ENCODE measurements around the gene TAS2R14. TPM values are rescaled to one million over a fixed set of nuclear protein-coding genes. Genes with fewer than 3 reads are reported as not detected.

TAS2R14 gene
- total RNA-seq, 1 donor from 2014 or later: 2.0 TPM

- no peaks in the 10 kb centered on the region for H3K4me1 ChIP-seq (ENCODE audit: insufficient read depth, low read length)
- FAIRE-seq: no peak
- H4K20me1 ChIP-seq (ENCODE audit: insufficient read depth, low read length): no peaks in the 10 kb centered on the region
- no peaks in the 10 kb centered on the region for H3K9me3 Mint-ChIP-seq (ENCODE audit: unreplicated experiment)
- no peak overlapping the region for H3K27ac Mint-ChIP-seq (ENCODE audit: unreplicated experiment)
- H3K4me3 Mint-ChIP-seq (ENCODE audit: unreplicated experiment): no peak overlapping the region
- H3K36me3 ChIP-seq (ENCODE audit: insufficient read depth, low read length): no peaks in the 10 kb centered on the region
- no peak overlapping the region for H2AFZ ChIP-seq (ENCODE audit: low read depth, low read length)
- H3K27me3 Mint-ChIP-seq (ENCODE audit: low read depth, unreplicated experiment): no peaks in the 10 kb centered on the region
- H3K27me3 ChIP-seq (ENCODE audit: insufficient read depth, low read length): no peaks in the 10 kb centered on the region
- no peak overlapping the region for H3K9ac ChIP-seq (ENCODE audit: low read length)
- H3K4me1 Mint-ChIP-seq (ENCODE audit: low read depth, unreplicated experiment): no peaks in the 10 kb centered on the region
- no peaks in the 10 kb centered on the region for H3K36me3 Mint-ChIP-seq (ENCODE audit: low read depth, unreplicated experiment)
- no peak for DNase-seq (ENCODE audit: low read depth)
- H3K4me2 ChIP-seq (ENCODE audit: low read length): no peak overlapping the region
- no peak for TF ChIP-seq CTCF (IDR thresholded peaks at IDR 0.05; ENCODE audit: insufficient read depth, low read depth, low read length)
- TF ChIP-seq EZH2 (IDR thresholded peaks at IDR 0.05; ENCODE audit: insufficient read depth, low read length): no peak
- no peaks in the 10 kb centered on the region for H3K79me2 ChIP-seq (ENCODE audit: insufficient read depth, low read length)
- no peak overlapping the region for H3K27ac ChIP-seq (ENCODE audit: low read depth, low read length)
- H3K9me3 ChIP-seq (ENCODE audit: insufficient read depth, low read depth, low read length): no peaks in the 10 kb centered on the region
- no peak overlapping the region for H3K4me3 ChIP-seq (ENCODE audit: insufficient read depth, low read depth, low read length)
These were observed 28.7 kb downstream of the TAS2R14 start for GRCh38 chr12:10910380-10910779.

DNA sequence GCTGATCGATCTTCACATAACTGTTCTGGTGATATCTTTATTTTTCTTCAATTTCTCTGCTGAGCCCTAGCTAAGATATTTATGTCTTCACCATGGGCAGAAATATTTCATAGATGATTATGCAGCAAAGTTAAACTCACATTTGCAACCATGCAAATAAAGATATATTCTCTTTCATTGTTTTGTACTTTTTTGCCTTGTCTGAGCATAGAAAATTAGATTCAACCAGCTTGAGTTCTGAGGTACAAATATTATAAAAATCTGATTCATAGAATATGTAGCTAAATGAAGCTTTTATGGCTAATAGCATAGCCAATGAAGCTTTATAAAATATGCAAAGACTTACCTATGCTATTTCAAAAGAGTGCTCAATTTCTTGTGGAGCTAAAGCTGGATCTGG, 29.6 kb downstream of the TAS2R14 start, which contains the start of gene TAS2R13:
TSS of gene TAS2R13 (minus strand) at position 101 of the 400 bp plus-strand sequence. CDS start 264 bp downstream, outside the sequence.
- no peak for TF ChIP-seq EZH2 (IDR thresholded peaks at IDR 0.05; ENCODE audit: insufficient read depth, low read length)
- no peak for TF ChIP-seq CTCF (IDR thresholded peaks at IDR 0.05; ENCODE audit: insufficient read depth, low read depth, low read length)
- Mint-ChIP-seq H3K27me3 (ENCODE audit: low read depth, unreplicated experiment) (no peaks in the 10 kb centered on the region), H3K27ac (ENCODE audit: unreplicated experiment) (no peak within 1 kb of the TSS), H3K9me3 (ENCODE audit: unreplicated experiment) (peaks cover 8% of the 10 kb centered on the region), H3K4me1 (ENCODE audit: low read depth, unreplicated experiment) (no peaks in the 10 kb centered on the region), H3K4me3 (ENCODE audit: unreplicated experiment) (no peak within 1 kb of the TSS), H3K36me3 (ENCODE audit: low read depth, unreplicated experiment) (no peaks in the 10 kb centered on the region)
- Histone ChIP-seq H3K4me2 (ENCODE audit: low read length) (no peak within 1 kb of the TSS), H3K9ac (ENCODE audit: low read length) (no peak within 1 kb of the TSS), H3K79me2 (ENCODE audit: insufficient read depth, low read length) (no peaks in the 10 kb centered on the region), H3K36me3 (ENCODE audit: insufficient read depth, low read length) (no peaks in the 10 kb centered on the region), H4K20me1 (ENCODE audit: insufficient read depth, low read length) (no peaks in the 10 kb centered on the region), H3K4me1 (ENCODE audit: insufficient read depth, low read length) (no peaks in the 10 kb centered on the region), H3K4me3 (ENCODE audit: insufficient read depth, low read depth, low read length) (no peak within 1 kb of the TSS), H3K27me3 (ENCODE audit: insufficient read depth, low read length) (no peaks in the 10 kb centered on the region), H3K9me3 (ENCODE audit: insufficient read depth, low read depth, low read length) (peaks cover 5% of the 10 kb centered on the region), H2AFZ (ENCODE audit: low read depth, low read length) (no peak within 1 kb of the TSS), H3K27ac (ENCODE audit: low read depth, low read length) (no peak within 1 kb of the TSS)
- FAIRE-seq (no peak), DNase-seq (ENCODE audit: low read depth) (no peak)

- Histone ChIP-seq H3K4me2 (ENCODE audit: low read length) (no peak overlapping the region), H3K9me3 (ENCODE audit: insufficient read depth, low read depth, low read length) (peaks cover 5% of the 10 kb centered on the region), H3K27me3 (ENCODE audit: insufficient read depth, low read length) (no peaks in the 10 kb centered on the region), H3K4me1 (ENCODE audit: insufficient read depth, low read length) (no peaks in the 10 kb centered on the region), H2AFZ (ENCODE audit: low read depth, low read length) (no peak overlapping the region), H3K9ac (ENCODE audit: low read length) (no peak overlapping the region), H3K79me2 (ENCODE audit: insufficient read depth, low read length) (no peaks in the 10 kb centered on the region), H3K4me3 (ENCODE audit: insufficient read depth, low read depth, low read length) (no peak overlapping the region), H3K36me3 (ENCODE audit: insufficient read depth, low read length) (no peaks in the 10 kb centered on the region), H3K27ac (ENCODE audit: low read depth, low read length) (no peak overlapping the region), H4K20me1 (ENCODE audit: insufficient read depth, low read length) (no peaks in the 10 kb centered on the region)
- peaks cover 22% of the 10 kb centered on the region for H3K9me3 Mint-ChIP-seq (ENCODE audit: unreplicated experiment)
- DNase-seq (ENCODE audit: low read depth) (no peak), FAIRE-seq (no peak)
- H3K4me1 Mint-ChIP-seq (ENCODE audit: low read depth, unreplicated experiment): no peaks in the 10 kb centered on the region
- no peaks in the 10 kb centered on the region for H3K27me3 Mint-ChIP-seq (ENCODE audit: low read depth, unreplicated experiment)
- no peak for TF ChIP-seq CTCF (IDR thresholded peaks at IDR 0.05; ENCODE audit: insufficient read depth, low read depth, low read length)
- no peak for TF ChIP-seq EZH2 (IDR thresholded peaks at IDR 0.05; ENCODE audit: insufficient read depth, low read length)
- no peak overlapping the region for H3K27ac Mint-ChIP-seq (ENCODE audit: unreplicated experiment)
- peaks cover 4% of the 10 kb centered on the region for H3K36me3 Mint-ChIP-seq (ENCODE audit: low read depth, unreplicated experiment)
- no peak overlapping the region for H3K4me3 Mint-ChIP-seq (ENCODE audit: unreplicated experiment)
These were observed 34.4 kb downstream of the TAS2R14 start for GRCh38 chr12:10904686-10905085.
